ENCODE results near the gene TTC33.

Gene TTC33

GRCh38 chr5:40689438-40689837 lies 66.3 kb downstream of the TTC33 start:
- TF ChIP-seq, protein P1, sequence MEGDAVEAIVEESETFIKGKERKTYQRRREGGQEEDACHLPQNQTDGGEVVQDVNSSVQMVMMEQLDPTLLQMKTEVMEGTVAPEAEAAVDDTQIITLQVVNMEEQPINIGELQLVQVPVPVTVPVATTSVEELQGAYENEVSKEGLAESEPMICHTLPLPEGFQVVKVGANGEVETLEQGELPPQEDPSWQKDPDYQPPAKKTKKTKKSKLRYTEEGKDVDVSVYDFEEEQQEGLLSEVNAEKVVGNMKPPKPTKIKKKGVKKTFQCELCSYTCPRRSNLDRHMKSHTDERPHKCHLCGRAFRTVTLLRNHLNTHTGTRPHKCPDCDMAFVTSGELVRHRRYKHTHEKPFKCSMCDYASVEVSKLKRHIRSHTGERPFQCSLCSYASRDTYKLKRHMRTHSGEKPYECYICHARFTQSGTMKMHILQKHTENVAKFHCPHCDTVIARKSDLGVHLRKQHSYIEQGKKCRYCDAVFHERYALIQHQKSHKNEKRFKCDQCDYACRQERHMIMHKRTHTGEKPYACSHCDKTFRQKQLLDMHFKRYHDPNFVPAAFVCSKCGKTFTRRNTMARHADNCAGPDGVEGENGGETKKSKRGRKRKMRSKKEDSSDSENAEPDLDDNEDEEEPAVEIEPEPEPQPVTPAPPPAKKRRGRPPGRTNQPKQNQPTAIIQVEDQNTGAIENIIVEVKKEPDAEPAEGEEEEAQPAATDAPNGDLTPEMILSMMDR (IDR thresholded peaks at IDR 0.05): no peak

GRCh38 chr5:40688996-40689395 lies 66.8 kb downstream of the TTC33 start:
- TF ChIP-seq, protein P1 (IDR thresholded peaks at IDR 0.05): no peak

- TF ChIP-seq, protein P1 (IDR thresholded peaks at IDR 0.05): peak; percentile 79
These were observed 67.5 kb downstream of the TTC33 start for GRCh38 chr5:40688127-40688761.

GRCh38 chr5:40687321-40687720 lies 68.4 kb downstream of the TTC33 start:
- TF ChIP-seq, protein P1 (IDR thresholded peaks at IDR 0.05): no peak

- TF ChIP-seq, protein P1 (IDR thresholded peaks at IDR 0.05): no peak
These were observed 69.7 kb downstream of the TTC33 start for GRCh38 chr5:40685976-40686486.

DNA sequence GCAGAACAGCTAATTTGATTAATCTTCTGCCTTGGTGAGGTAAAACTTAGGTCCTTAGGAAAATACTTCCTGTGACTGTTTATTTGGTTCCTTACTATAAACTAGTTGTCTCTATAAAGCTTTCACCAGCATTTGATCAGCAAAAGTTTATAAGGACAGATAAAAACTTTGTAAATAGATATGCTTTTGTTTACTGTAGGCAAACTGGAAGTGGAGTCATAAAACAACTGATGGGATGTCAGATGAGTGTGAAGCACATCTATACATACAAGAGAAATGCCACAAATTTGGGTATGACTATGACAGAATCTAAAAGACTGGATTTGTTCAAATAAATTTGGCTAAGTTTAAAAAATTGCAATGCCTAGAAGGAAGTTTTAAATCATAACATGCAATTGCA lies 70.6 kb downstream of the TTC33 start:
- TF ChIP-seq, protein P1 (IDR thresholded peaks at IDR 0.05): no peak

DNA sequence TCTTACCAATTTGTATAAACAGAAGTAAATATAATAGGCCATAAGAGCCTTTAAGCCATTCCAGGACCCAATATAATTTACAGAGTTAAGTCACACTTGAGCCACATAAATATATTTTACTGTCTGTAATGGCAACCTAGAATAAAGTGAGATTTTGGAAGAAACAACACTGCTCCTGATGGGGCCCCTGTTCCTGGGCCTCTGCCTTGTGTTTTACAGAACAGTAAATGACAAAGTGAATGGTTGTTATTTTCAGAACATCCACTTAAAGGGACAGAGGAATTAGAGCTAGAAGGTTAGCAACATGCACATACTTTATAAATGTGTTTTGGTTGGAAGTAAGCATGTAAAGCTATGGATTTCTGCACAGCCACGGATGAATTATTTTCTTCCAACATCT lies 72.5 kb downstream of the TTC33 start:
- TF ChIP-seq, protein P1 (IDR thresholded peaks at IDR 0.05): no peak

All from LNCAP (cell line).